ENCODE results near the gene CPLX3.
"Not testable (repeated sequence)": the region's sequence is repeated elsewhere in the genome, so short reads cannot be mapped to it uniquely, and the experiment has no call there.

Gene CPLX3

GRCh38 chr15:74826364-74826819 is at the start of gene CPLX3:
Gene CPLX3, plus strand, starts transcription at chr15:74826627. Its CDS starts 77 bp downstream, at chr15:74826704.
- DNase-seq = no peak

GRCh38 chr15:74776821-74777768 is 49.3 kb upstream of the CPLX3 start:
- no peak for DNase-seq

GRCh38 chr15:74777769-74778598 is 48.4 kb upstream of the CPLX3 start:
- no peak for DNase-seq

GRCh38 chr15:74778599-74778970 is 47.8 kb upstream of the CPLX3 start:
- DNase-seq = no peak

GRCh38 chr15:74779162-74779648 is 47.2 kb upstream of the CPLX3 start:
- DNase-seq = no peak

GRCh38 chr15:74780523-74781430 is 45.6 kb upstream of the CPLX3 start:
- peak; percentile 66 for DNase-seq

- no peak for DNase-seq
These were observed 44.8 kb upstream of the CPLX3 start, which contains the start of gene CSK for GRCh38 chr15:74781431-74782258. Gene CSK, plus strand, starts transcription at chr15:74782080. Its CDS starts 16,218 bp downstream, at chr15:74798298.

- DNase-seq = no peak
These were observed 44.0 kb upstream of the CPLX3 start for GRCh38 chr15:74782259-74783071.

- DNase-seq = peak; percentile 36
These were observed 43.2 kb upstream of the CPLX3 start for GRCh38 chr15:74783072-74783807.

GRCh38 chr15:74783808-74784175 is 42.6 kb upstream of the CPLX3 start:
- DNase-seq = no peak

- DNase-seq = no peak
These were observed 41.8 kb upstream of the CPLX3 start for GRCh38 chr15:74784426-74785193.

GRCh38 chr15:74785194-74786032 is 41.0 kb upstream of the CPLX3 start:
- DNase-seq = no peak

GRCh38 chr15:74786081-74786480 is 40.3 kb upstream of the CPLX3 start:
- not testable (repeated sequence) for DNase-seq

GRCh38 chr15:74786551-74787165 is 39.8 kb upstream of the CPLX3 start:
- no peak for DNase-seq

GRCh38 chr15:74787251-74788041 is 39.0 kb upstream of the CPLX3 start:
- DNase-seq = peak; percentile 84

- DNase-seq = no peak
These were observed 38.3 kb upstream of the CPLX3 start for GRCh38 chr15:74788042-74788682.
